ENCODE data around the gene SLC15A1. TPM values are rescaled to one million over a fixed set of nuclear protein-coding genes. Genes with fewer than 3 reads are reported as not detected.

SLC15A1 gene
- total RNA-seq, 4 donors from 2014 or later: 0.57 TPM; not detected in 3

DNA sequence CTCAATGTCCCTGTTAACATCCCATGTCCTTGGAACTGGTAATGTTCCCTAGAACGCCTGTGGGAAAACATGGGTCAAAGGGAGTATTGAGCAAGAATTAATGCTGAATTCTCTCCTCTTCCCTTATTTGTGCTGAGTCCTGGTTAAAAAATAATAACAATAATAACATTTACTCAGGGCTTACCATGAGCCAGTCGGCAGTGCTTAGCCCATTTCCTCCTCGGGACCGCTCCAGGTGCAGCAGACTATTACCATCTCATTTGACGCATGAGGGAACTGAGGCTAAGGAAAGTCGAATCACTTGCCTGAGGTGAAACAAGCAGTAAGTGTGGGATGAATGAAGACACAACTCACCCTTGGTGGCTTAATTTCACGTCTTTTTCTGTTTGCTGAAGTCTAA, 33.6 kb upstream of the SLC15A1 start:
- TF ChIP-seq EP300 (IDR thresholded peaks at IDR 0.05): no peak
- TF ChIP-seq, protein P1, sequence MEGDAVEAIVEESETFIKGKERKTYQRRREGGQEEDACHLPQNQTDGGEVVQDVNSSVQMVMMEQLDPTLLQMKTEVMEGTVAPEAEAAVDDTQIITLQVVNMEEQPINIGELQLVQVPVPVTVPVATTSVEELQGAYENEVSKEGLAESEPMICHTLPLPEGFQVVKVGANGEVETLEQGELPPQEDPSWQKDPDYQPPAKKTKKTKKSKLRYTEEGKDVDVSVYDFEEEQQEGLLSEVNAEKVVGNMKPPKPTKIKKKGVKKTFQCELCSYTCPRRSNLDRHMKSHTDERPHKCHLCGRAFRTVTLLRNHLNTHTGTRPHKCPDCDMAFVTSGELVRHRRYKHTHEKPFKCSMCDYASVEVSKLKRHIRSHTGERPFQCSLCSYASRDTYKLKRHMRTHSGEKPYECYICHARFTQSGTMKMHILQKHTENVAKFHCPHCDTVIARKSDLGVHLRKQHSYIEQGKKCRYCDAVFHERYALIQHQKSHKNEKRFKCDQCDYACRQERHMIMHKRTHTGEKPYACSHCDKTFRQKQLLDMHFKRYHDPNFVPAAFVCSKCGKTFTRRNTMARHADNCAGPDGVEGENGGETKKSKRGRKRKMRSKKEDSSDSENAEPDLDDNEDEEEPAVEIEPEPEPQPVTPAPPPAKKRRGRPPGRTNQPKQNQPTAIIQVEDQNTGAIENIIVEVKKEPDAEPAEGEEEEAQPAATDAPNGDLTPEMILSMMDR (IDR thresholded peaks at IDR 0.05): no peak
- TF ChIP-seq POLR2AphosphoS5 (IDR thresholded peaks at IDR 0.05): no peak
- no peak for TF ChIP-seq POLR2A (IDR thresholded peaks at IDR 0.05)
- Histone ChIP-seq H3K36me3 (no peaks in the 10 kb centered on the region), H3K4me1 (no peaks in the 10 kb centered on the region), H3K9me3 (no peaks in the 10 kb centered on the region), H3K4me3 (no peak overlapping the region), H3K27me3 (peaks cover 20% of the 10 kb centered on the region), H3K27ac (no peak overlapping the region)
- no peak for ATAC-seq
- 63 to 77% methylated on average over 2 to 7 of the region's 7 CpGs for WGBS, 2 donors (ENCODE audit: low coverage in 1 of 2)

DNA sequence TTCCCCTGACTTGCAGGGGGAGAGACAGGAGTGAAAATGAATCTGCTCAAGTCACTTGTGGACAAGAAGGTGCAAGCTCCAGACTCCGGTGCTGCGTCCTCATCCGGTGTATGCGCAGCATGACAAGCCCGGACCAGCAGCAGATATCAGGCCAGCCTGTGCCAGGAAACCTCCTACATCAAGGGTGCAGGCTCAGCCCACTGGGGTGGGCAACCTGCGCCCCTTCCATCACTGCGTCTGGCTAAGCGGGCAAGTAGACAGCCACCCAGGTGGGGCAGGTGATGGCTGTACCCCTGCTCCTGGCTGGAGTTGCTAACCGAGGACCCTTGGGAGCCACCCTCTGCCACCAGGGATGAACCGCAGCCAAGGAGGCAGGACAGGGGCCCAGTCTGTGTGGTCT, 32.9 kb upstream of the SLC15A1 start:
- H3K4me1 ChIP-seq: no peaks in the 10 kb centered on the region
- H3K36me3 ChIP-seq: no peaks in the 10 kb centered on the region
- TF ChIP-seq EP300 (IDR thresholded peaks at IDR 0.05) (no peak), POLR2AphosphoS5 (IDR thresholded peaks at IDR 0.05) (no peak), POLR2A (IDR thresholded peaks at IDR 0.05) (no peak)
- TF ChIP-seq, protein P1 (IDR thresholded peaks at IDR 0.05): no peak
- 60 to 100% methylated on average over 1 to 2 of the region's 10 CpGs for WGBS, 2 donors (ENCODE audit: low coverage in 1 of 2)
- no peak for ATAC-seq
- H3K9me3 ChIP-seq: no peaks in the 10 kb centered on the region
- peaks cover 20% of the 10 kb centered on the region for H3K27me3 ChIP-seq
- H3K27ac ChIP-seq: no peak overlapping the region
- no peak overlapping the region for H3K4me3 ChIP-seq

GRCh38 chr13:98784666-98785065, 32.2 kb upstream of the SLC15A1 start:
- Histone ChIP-seq H3K36me3 (no peaks in the 10 kb centered on the region), H3K4me3 (no peak overlapping the region), H3K27me3 (peaks cover 20% of the 10 kb centered on the region), H3K9me3 (no peaks in the 10 kb centered on the region), H3K27ac (no peak overlapping the region), H3K4me1 (no peaks in the 10 kb centered on the region)
- TF ChIP-seq EP300 (IDR thresholded peaks at IDR 0.05) (no peak), POLR2A (IDR thresholded peaks at IDR 0.05) (no peak), POLR2AphosphoS5 (IDR thresholded peaks at IDR 0.05) (no peak)
- TF ChIP-seq, protein P1 (IDR thresholded peaks at IDR 0.05): no peak
- WGBS, 2 donors (ENCODE audit: low coverage in 1 of 2): no CpG with 5 or more reads among the region's 8 CpGs
- no peak for ATAC-seq

- no peak for TF ChIP-seq EP300 (IDR thresholded peaks at IDR 0.05)
- TF ChIP-seq, protein P1 (IDR thresholded peaks at IDR 0.05): no peak
- TF ChIP-seq POLR2A (IDR thresholded peaks at IDR 0.05): no peak
- no peak for TF ChIP-seq POLR2AphosphoS5 (IDR thresholded peaks at IDR 0.05)
- H3K4me1 ChIP-seq: no peaks in the 10 kb centered on the region
- no peak overlapping the region for H3K27ac ChIP-seq
- 96% methylated on average over 5 of the region's 12 CpGs; no CpG with 5 or more reads in 1 of the 2 donors for WGBS, 2 donors (ENCODE audit: low coverage in 1 of 2)
- no peak overlapping the region for H3K4me3 ChIP-seq
- peaks cover 20% of the 10 kb centered on the region for H3K27me3 ChIP-seq
- H3K9me3 ChIP-seq: no peaks in the 10 kb centered on the region
- no peak for ATAC-seq
- no peaks in the 10 kb centered on the region for H3K36me3 ChIP-seq
Measured at GRCh38 chr13:98783856-98784478, 31.5 kb upstream of the SLC15A1 start.

- 51 to 56% methylated on average over 2 to 5 of the region's 5 CpGs for WGBS, 2 donors (ENCODE audit: low coverage in 1 of 2)
- no peak for ATAC-seq
- TF ChIP-seq EP300 (IDR thresholded peaks at IDR 0.05) (no peak), POLR2AphosphoS5 (IDR thresholded peaks at IDR 0.05) (no peak), POLR2A (IDR thresholded peaks at IDR 0.05) (no peak)
- TF ChIP-seq, protein P1 (IDR thresholded peaks at IDR 0.05): no peak
- Histone ChIP-seq H3K27ac (no peak overlapping the region), H3K27me3 (peaks cover 11% of the 10 kb centered on the region), H3K9me3 (no peaks in the 10 kb centered on the region), H3K4me1 (no peaks in the 10 kb centered on the region), H3K36me3 (no peaks in the 10 kb centered on the region), H3K4me3 (no peak overlapping the region)
Measured at GRCh38 chr13:98782654-98783053, 30.2 kb upstream of the SLC15A1 start.

Data from gastroesophageal sphincter (tissue), 4 donors.